Eye (tissue), 1 donor: ENCODE results near the gene RALGDS.

ENCODE experiments used
- DNase-seq: peaks from one replicate; pipeline ENCODE4 v3.0.0-alpha.2; 2015

The RALGDS gene

DNA sequence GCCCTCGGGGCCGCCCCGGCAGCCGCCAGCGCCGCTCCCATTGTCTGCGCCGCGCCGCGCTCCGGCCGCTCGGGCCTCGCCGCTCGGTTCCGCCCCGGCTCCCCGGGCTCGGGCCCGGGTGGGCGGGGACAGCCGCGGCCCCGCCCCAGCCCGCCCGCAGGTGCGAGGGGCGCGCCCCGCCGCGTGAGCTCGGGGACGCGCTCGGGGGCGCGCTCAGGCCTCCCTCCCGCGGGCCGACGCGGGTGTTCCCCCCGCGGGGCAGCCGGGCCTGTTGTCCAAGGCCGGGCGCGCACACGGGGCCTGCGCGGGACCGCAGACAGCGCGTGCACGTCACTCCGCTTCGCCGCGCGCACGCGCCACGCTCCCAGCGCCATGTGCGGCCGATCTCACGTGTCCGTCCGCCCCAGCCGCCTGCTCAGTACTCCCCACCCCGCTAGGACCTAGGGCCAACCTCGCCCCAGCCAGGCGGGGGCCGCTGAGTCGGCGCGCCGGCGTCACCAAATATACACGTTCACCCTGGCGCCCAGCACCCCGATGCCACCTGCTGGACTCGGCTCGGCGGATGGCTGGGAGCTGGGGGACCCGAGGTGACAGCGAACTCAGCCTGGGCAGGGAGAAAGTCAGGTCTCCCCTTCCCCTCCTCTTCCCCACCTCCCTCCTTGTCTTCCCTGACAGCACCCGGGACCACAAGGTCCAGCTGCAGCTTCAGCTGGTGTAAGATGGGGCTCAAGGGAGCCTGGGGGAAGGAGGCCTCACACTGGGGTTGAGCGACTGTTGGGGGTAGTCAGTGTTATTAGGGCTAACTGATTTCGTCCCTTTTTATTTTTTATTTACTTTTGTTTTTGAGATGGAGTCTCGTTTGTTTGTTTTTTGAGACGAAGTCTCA is 28.3 kb upstream of the RALGDS start:
- peak; percentile 95 for DNase-seq

- DNase-seq = peak; percentile 78
These were observed 27.4 kb upstream of the RALGDS start for GRCh38 chr9:133148199-133149129.

DNA sequence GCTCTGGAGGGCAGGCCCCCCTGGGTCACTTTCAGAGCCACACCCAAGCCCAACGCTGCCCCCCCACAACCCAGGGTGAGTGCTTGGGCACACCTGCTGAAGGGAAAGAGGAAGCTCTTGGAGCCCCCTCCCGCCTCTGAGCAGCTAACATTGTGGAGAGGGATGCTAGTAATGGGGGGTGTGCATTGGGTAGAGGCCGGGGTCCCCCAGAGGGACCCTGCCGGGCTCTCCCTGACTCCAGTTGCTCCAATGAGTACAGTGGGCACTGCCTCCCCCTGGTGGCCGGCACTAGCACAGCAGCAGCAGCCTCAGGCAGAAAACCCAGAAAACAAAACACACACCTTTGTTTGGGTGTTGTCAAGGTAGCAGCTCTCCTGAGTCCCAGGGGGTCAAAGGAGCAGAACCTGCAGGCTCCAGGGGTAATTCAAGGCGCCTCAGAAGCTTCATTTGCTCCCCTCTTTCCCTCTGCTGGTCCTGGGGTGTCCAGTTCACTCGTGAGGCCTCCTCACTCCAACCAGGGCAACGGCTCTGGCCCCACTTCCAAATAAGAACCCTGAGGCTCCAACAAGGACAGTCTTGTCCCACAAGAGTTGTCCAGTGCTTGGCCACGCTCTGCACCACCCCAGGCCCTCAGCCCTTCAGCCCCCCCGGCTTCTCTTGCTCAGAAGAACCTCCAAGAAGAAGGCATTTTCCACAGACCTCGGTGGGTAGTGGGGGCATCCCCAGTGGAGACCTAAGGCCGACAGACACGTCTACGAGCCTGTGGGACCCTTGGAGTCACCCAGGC is 26.6 kb upstream of the RALGDS start:
- DNase-seq = peak; percentile 91

DNA sequence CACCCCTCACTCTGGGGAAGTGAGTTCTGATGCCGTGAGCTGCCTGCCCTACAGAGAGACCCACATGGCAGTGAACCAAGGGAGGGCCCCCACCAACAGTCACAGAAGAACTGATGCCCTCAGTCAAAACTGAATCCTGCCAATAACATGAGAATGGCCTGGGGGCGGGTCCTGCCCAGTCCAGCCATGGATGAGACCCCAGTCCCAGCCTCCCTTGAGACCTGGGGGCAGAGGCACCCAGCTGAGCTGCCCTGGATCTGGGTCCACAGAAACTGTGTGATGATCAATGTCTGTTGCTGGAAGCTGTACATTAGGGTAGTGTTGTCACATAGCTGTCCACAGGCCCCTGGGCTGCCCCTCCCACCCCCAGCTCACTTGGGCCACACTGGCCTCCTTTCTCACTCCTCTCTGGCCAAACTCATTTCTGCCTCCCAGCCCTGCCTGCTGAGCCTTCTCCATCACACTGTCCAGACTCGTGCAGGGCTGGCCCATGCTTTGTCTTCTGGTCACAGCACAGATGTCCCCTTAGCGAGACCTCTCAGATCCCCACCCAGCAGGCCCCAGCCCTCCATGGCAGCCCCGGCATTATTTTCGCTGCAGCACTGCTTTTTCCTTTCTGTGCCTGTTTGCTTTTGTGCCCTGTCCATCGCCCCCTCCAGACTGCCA is 25.8 kb upstream of the RALGDS start:
- no peak for DNase-seq

DNA sequence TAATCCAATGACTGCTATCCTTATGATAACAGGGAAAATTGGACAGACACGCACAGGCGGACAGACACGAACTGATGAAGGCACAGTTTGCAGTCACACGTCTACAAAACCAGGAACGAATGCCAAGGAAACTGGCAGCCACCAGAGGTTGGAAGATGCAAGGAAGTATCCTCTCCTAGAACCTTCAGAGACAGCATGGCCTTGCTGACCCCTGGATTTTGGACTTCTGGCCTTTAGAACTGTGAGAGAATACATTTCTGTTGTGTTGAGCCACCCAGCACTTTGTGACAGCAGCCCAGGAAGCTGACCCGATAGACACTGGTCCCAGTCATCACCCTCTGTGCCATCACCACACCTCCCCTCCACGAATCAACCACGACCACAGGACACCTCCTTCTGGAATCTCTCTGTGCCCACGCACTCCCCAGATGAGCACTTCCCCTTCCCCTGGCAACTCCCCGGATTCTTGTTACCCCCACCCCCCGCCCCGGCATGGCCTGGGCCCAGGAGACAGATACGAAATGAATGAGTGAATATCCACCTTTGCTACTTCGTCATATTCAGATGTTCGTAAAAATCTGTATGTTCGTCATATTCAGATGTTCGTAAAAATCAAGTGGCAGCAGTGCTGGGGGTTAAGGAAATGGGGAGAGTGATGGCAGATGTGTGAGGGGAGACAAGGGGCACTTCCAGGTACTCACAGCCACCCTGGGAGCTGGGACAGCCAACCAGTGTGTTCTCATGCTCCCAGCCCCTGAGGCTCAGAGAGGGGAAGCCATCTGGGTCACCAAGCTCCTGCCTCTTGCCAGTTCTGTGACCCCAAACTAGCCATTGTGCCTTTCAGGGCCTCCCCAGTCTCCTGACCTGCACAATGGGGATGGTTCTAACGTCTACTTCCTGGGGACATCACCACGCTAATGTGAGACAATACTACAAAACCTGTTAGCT is 24.1 kb upstream of the RALGDS start:
- DNase-seq = no peak

GRCh38 chr9:133144142-133144903 is 23.3 kb upstream of the RALGDS start:
- peak; percentile 93 for DNase-seq

DNA sequence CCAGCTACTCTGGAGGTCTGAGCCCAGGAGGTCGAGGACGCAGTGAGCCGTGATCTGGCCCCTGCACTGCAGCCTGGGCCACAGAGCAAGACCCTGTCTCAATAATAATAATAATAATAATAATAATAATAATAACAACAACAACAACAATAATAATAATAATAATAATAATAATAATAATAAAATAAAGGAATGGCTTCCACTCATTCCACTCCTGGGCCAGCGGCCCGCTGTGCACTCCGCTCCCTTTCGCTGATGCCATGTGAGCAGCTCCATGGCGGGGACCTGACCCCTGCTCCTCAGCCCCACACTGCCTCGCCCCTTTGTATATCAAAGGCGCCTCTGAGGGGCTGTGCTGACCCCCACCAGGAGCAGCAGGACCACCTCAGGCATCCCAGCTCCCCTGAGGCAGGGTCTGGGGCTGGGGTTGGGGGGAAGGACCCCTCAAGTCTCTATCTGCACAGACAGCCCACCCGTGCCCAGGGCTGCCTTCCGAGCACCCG is 22.6 kb upstream of the RALGDS start:
- DNase-seq = no peak

GRCh38 chr9:133142684-133143622 is 21.9 kb upstream of the RALGDS start:
- DNase-seq = peak; percentile 55

GRCh38 chr9:133141833-133142595 is 21.0 kb upstream of the RALGDS start:
- no peak for DNase-seq

GRCh38 chr9:133140606-133141005 is 19.6 kb upstream of the RALGDS start:
- DNase-seq = no peak

- no peak for DNase-seq
These were observed 19.1 kb upstream of the RALGDS start for GRCh38 chr9:133140174-133140505.

DNA sequence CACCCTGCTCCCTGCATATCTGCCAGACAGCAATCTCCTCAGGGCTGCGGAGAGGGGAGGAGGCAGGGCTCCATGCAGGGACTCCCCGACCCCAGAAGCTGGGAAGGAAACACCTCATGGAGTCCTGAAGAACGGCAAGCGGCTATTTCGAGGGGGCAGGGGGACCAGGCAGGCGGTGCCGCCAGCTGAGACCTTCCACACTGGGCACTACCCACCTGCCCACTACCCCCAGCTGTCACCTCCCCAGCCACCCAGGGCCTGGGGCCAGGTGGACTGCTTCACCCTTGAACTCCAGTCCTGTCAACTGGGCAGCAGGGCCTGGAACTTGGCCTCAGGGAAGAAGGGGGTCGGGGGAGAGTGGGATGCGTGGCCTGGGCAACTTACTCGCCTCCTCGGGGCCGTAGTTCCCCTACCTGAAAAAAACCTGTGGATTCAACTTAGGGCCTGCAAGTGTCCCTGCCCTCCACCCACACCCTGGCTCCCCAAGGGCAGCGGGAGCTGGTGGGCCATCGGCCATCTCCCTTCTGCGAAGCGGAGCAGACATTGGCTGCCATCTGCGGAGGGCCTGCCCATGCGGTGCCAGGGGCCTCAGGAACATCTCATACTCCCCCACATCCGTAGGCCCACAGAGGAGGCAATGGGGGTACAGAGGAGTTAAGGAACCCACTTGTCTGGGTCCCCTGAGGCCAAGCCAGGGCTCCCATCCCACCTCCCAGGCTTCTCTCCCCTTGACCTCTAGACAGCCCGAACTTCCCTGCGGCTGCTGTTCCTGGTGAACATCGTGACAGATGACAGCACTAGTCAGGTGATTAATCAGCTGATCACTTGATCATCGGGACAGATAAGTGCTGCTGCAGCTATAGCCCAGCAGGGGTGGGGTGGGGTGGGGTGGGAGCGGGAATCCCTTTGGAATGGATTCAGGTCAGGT is 18.5 kb upstream of the RALGDS start:
- DNase-seq = no peak

- DNase-seq = no peak
These were observed 16.6 kb upstream of the RALGDS start for GRCh38 chr9:133137451-133138231.

GRCh38 chr9:133135146-133135745 is 14.2 kb upstream of the RALGDS start:
- peak; percentile 13 for DNase-seq

DNA sequence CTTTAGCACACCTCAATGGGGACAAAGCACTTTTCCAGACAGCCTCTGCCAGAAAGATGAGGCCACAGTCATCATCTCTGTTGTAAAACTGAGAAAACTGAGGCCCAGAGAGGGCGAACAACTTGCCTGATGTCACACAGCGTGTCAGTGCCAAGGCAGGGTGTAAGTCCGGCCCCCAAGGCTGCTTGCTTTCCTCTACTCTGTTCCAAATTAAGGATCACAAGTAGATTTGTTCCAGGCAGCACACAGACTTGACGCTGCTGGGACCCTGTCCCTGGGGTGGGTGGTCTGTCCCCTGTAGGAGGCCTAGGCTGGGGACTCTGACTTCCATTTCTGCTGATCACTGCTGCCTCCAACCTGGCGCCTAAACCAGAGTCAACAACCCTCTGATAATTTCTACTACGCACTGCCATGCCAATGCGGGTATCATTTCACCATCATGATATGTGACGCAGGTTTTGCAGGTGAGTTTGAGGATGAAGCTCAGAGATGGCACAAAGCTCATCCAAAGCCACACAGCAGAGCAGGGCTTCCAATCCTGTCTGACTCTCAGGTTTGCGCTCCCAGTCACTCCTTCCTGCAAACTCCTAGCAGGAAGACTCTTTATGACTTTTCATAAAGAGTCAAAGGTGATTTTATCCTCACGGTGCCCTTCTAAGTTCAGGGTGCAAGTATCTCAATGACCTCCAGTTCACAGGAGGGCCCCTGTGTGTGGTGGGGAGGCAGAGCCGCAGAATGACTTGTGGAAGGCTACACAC is 13.5 kb upstream of the RALGDS start:
- no peak for DNase-seq
